Adrenal gland (tissue), 5 donors: ENCODE results near the gene CAMTA1.

ENCODE experiments used
- POLR2A ChIP-seq, 2 donors: fragments of 450-650 bp; IDR thresholded peaks; one replicate each; pipeline ENCODE4 v1.6.1; 2017; ENCODE audit warnings: antibody characterized with exemption in 2 of 2, mild to moderate bottlenecking in 2 of 2, moderate library complexity in 1 of 2
- TF ChIP-seq, protein P1 (sequence below), 6 experiments: fragments of 450-650 bp in 4 of 6; fragments of 200-600 bp in 2 of 6; sonication (generic) in 1 of 6; IDR thresholded peaks; 1 replicate in 5 of 6; 2 replicates in 1 of 6; pipeline versions ENCODE4 v1.5.1 to v1.8.0; 2016 to 2021; ENCODE audit warnings: antibody characterized with exemption in 6 of 6, mild to moderate bottlenecking in 2 of 6, moderate library complexity in 1 of 6
- donor health status: DM: no; HTN: no; CAD: no.

DNA sequence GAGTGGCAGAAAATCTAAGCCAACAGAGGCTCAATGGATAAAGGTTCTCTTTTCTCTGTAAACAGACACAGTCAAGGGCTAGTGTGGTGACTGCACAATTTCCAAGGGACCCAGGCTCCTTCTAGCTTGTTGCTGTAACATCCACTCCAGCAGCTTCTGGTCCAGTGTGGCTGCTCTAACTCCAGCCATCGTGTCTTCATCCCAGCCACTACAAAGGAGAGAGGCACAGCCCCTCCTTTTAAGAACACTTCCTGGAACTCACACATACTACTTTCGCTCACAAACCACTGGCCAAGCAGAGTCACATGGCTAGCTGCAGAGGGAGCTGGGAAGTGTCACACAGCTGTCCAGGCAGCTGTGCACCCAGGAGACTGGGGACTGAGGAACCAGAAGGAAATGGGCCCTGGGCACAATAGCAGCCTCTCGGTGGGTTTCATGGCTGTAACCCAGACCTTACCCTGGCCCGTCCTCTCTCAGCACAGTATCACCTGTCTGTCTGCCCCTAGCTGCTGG is 797.3 kb downstream of the CAMTA1 start:
- no peak for TF ChIP-seq POLR2A (IDR thresholded peaks at IDR 0.05)
- TF ChIP-seq, protein P1, sequence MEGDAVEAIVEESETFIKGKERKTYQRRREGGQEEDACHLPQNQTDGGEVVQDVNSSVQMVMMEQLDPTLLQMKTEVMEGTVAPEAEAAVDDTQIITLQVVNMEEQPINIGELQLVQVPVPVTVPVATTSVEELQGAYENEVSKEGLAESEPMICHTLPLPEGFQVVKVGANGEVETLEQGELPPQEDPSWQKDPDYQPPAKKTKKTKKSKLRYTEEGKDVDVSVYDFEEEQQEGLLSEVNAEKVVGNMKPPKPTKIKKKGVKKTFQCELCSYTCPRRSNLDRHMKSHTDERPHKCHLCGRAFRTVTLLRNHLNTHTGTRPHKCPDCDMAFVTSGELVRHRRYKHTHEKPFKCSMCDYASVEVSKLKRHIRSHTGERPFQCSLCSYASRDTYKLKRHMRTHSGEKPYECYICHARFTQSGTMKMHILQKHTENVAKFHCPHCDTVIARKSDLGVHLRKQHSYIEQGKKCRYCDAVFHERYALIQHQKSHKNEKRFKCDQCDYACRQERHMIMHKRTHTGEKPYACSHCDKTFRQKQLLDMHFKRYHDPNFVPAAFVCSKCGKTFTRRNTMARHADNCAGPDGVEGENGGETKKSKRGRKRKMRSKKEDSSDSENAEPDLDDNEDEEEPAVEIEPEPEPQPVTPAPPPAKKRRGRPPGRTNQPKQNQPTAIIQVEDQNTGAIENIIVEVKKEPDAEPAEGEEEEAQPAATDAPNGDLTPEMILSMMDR (IDR thresholded peaks at IDR 0.05) = no peak
